HG02571 (cell line): Measurements from ENCODE around the gene FCHSD2.
"Not testable (repeated sequence)": the region's sequence is repeated elsewhere in the genome, so short reads cannot be mapped to it uniquely, and the experiment has no call there.

Source experiments
- ATAC-seq: cut with Tn5 transposase; IDR thresholded peaks from one replicate; pipeline ENCODE4 v1.9.1; 2021; ENCODE audit warnings: mild to moderate bottlenecking, moderate library complexity; ENCODE audit not compliant: unreplicated experiment

Gene FCHSD2

GRCh38 chr11:72848846-72849466 lies 293.2 kb downstream of the FCHSD2 start:
- ATAC-seq: no peak

- no peak for ATAC-seq
Observed at GRCh38 chr11:72844356-72844755, 297.8 kb downstream of the FCHSD2 start.

GRCh38 chr11:72842653-72843330 lies 299.3 kb downstream of the FCHSD2 start:
- ATAC-seq: no peak

- ATAC-seq: no peak
Observed at GRCh38 chr11:72842126-72842525, 300.0 kb downstream of the FCHSD2 start.

GRCh38 chr11:72841397-72841796 lies 300.7 kb downstream of the FCHSD2 start:
- no peak for ATAC-seq

- no peak for ATAC-seq
Observed at GRCh38 chr11:72840780-72841179, 301.3 kb downstream of the FCHSD2 start.

GRCh38 chr11:72838691-72839305 lies 303.3 kb downstream of the FCHSD2 start:
- no peak for ATAC-seq

GRCh38 chr11:72836111-72836510 lies 306.0 kb downstream of the FCHSD2 start:
- ATAC-seq: no peak

GRCh38 chr11:72834905-72835304 lies 307.2 kb downstream of the FCHSD2 start:
- no peak for ATAC-seq

GRCh38 chr11:72833811-72834493 lies 308.2 kb downstream of the FCHSD2 start:
- no peak for ATAC-seq

GRCh38 chr11:72833083-72833733 lies 308.9 kb downstream of the FCHSD2 start:
- no peak for ATAC-seq

- no peak for ATAC-seq
Observed at GRCh38 chr11:72832301-72833082, 309.6 kb downstream of the FCHSD2 start.

GRCh38 chr11:72831521-72832300 lies 310.4 kb downstream of the FCHSD2 start:
- no peak for ATAC-seq

GRCh38 chr11:72829884-72830533 lies 312.1 kb downstream of the FCHSD2 start:
- no peak for ATAC-seq

GRCh38 chr11:72829178-72829577 lies 312.9 kb downstream of the FCHSD2 start:
- no peak for ATAC-seq

GRCh38 chr11:72828692-72829101 lies 313.4 kb downstream of the FCHSD2 start:
- no peak for ATAC-seq

- no peak for ATAC-seq
Observed at GRCh38 chr11:72828081-72828567, 314.0 kb downstream of the FCHSD2 start.

GRCh38 chr11:72827656-72828055 lies 314.5 kb downstream of the FCHSD2 start:
- not testable (repeated sequence) for ATAC-seq

GRCh38 chr11:72826942-72827480 lies 315.1 kb downstream of the FCHSD2 start:
- ATAC-seq: no peak
